ENCODE measurements around the gene SPECC1. TPM values are rescaled to one million over a fixed set of nuclear protein-coding genes. Genes with fewer than 3 reads are reported as not detected.

SPECC1 gene
- total RNA-seq, 1 donor from 2014 or later, result 31.0 TPM

DNA sequence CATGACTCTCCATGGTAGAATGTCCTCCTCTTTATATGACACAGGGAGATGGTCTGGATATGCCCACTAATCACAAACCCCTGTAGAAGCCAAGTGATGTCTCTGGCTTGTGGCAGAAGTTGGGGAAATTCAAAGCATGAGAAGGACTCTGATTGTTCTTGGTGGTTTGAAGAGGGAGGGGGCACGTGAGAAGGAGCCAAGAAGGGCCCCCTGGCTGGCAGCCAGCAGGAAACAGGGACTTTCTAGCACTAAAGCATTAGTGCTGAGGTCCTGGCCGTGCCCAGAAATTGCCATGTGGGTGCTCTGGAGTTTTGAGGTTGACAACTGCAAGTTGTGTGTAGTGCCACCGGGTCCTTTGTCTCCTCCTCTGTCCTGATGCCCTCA is 258.3 kb downstream of the SPECC1 start:
- Histone ChIP-seq H3K36me3 (no peaks in the 10 kb centered on the region), H3K27ac (no peak overlapping the region), H3K27me3 (no peaks in the 10 kb centered on the region), H3K4me1 (no peaks in the 10 kb centered on the region), H3K9me3 (no peaks in the 10 kb centered on the region), H3K4me3 (no peak overlapping the region)
- TF ChIP-seq, protein P1, sequence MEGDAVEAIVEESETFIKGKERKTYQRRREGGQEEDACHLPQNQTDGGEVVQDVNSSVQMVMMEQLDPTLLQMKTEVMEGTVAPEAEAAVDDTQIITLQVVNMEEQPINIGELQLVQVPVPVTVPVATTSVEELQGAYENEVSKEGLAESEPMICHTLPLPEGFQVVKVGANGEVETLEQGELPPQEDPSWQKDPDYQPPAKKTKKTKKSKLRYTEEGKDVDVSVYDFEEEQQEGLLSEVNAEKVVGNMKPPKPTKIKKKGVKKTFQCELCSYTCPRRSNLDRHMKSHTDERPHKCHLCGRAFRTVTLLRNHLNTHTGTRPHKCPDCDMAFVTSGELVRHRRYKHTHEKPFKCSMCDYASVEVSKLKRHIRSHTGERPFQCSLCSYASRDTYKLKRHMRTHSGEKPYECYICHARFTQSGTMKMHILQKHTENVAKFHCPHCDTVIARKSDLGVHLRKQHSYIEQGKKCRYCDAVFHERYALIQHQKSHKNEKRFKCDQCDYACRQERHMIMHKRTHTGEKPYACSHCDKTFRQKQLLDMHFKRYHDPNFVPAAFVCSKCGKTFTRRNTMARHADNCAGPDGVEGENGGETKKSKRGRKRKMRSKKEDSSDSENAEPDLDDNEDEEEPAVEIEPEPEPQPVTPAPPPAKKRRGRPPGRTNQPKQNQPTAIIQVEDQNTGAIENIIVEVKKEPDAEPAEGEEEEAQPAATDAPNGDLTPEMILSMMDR (IDR thresholded peaks at IDR 0.05), result no peak
- no peak for DNase-seq
- intact Hi-C loops (cut with DNase I), result no loop called here
- ATAC-seq, result no peak

DNA sequence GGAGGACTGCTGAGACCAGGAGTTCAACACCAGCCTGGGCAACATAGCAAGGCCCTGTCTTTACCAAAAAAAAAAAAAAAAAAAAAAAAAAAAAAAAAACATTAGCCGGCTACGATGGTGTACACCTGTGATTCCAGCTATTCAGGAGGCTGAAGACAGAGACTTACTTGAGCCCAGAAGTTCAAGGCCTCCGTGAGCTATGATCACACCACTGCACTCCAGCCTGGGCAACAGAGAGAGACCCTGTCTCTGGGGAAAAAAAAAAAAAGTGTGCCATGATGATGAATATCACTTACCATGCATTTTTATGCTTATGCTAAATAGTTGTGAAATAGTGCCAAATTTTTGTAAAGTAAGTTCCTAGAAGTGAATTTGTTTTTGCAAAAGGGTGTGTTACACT is 261.2 kb downstream of the SPECC1 start:
- Histone ChIP-seq H3K4me3 (no peak overlapping the region), H3K27ac (no peak overlapping the region), H3K36me3 (no peaks in the 10 kb centered on the region), H3K27me3 (no peaks in the 10 kb centered on the region), H3K4me1 (no peaks in the 10 kb centered on the region), H3K9me3 (no peaks in the 10 kb centered on the region)
- DNase-seq (no peak), ATAC-seq (no peak)
- TF ChIP-seq, protein P1 (IDR thresholded peaks at IDR 0.05), result no peak
- intact Hi-C loops (cut with DNase I), result no loop called here

DNA sequence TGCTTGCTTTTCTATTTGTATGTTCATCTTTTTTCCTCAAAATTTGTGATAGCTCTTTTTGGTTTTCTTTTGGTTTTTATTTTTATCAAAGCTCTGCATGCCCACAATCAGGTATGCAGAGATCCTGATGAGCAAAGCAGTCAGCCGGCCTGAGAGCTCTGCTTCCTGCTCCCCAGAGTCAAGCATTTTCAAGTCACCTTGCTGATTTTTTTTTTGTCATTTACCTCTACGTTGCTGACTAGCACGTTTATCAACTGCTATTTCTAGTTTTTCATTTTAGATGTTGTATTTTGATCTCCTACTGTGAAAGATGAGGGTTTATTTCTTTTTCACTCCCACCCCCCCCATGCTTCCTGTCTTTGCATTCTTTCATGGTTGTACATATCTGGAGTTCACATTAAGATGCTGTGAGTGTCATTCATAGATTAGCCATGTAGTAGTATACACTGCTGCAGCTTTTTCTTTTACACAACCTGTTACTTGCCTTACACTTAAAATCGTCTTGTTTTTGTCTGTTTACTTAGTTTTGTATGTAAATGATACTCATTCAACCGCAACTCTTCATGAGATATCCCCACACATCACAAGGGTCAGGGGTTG is 262.0 kb downstream of the SPECC1 start:
- no peaks in the 10 kb centered on the region for H3K4me1 ChIP-seq
- intact Hi-C loops (cut with DNase I), result no loop called here
- DNase-seq (no peak), ATAC-seq (no peak)
- no peaks in the 10 kb centered on the region for H3K9me3 ChIP-seq
- no peaks in the 10 kb centered on the region for H3K27me3 ChIP-seq
- H3K4me3 ChIP-seq, result no peak overlapping the region
- TF ChIP-seq, protein P1 (IDR thresholded peaks at IDR 0.05), result no peak
- no peak overlapping the region for H3K27ac ChIP-seq
- no peaks in the 10 kb centered on the region for H3K36me3 ChIP-seq

DNA sequence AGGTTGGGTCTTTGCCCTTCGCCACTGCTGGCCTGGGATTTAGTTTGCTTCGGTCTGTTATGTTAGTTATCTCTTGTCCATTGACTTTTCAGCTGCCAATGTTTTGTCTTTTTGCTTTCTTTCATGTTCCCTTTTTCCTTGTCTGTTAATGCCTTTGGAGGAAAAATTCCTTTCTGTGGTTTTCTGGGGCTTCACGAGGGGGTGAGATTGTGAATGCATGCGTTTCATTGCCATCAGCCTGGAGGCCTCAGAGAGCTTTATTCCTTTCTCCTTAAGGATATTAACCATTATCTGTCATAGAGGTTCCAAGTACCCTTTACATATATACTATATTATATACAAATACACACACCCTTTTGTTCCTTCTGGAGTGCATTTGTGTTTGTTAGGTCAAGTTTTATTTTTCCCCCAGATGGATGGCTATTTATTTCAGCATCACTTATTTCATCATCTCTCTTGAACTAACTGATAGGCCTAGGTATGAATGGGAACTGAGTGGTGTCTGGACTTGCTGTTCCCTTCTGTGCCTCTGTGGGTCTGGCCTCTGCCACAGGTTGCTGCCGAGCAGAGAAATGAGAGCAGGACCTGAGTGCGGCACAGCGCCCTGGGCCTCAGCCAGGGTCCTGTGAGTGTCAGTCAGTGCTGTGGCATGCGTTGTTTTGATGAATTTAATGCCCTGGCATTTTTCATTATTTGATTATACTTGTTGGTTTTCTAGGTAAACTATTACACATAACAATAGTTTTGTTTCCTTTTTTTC is 264.8 kb downstream of the SPECC1 start:
- H3K9me3 ChIP-seq, result no peaks in the 10 kb centered on the region
- H3K27me3 ChIP-seq, result no peaks in the 10 kb centered on the region
- no peaks in the 10 kb centered on the region for H3K36me3 ChIP-seq
- intact Hi-C loops (cut with DNase I), result no loop called here
- DNase-seq (no peak), ATAC-seq (no peak)
- no peak overlapping the region for H3K27ac ChIP-seq
- TF ChIP-seq, protein P1 (IDR thresholded peaks at IDR 0.05), result no peak
- no peaks in the 10 kb centered on the region for H3K4me1 ChIP-seq
- H3K4me3 ChIP-seq, result no peak overlapping the region

DNA sequence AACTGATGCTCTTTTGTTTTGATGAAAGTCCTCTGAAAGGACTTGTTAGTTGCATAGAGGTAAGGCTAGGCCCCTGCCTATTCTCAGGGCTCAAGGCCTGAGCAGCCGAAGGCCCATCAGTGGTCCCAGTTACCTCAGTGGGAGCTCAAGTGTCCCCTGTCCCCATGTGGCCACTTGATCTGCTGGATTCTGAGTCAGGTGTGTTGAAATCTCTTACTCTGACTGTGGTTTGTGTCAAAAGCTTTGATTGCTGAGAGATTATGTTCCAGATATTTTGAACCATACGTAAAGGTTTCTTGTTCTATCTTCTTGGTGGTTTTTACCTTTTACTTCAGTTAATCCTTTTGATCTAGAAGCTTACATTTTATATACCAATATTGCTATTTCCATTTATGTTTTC is 266.5 kb downstream of the SPECC1 start:
- ATAC-seq, result no peak
- intact Hi-C loops (cut with DNase I), result no loop called here
- Histone ChIP-seq H3K9me3 (no peaks in the 10 kb centered on the region), H3K4me3 (no peak overlapping the region), H3K27me3 (no peaks in the 10 kb centered on the region), H3K36me3 (no peaks in the 10 kb centered on the region), H3K27ac (no peak overlapping the region), H3K4me1 (no peaks in the 10 kb centered on the region)
- TF ChIP-seq, protein P1 (IDR thresholded peaks at IDR 0.05), result no peak
- no peak for DNase-seq
